Fibroblast of villous mesenchyme (primary cell): ENCODE measurements around the gene PHLDA2. TPM values are rescaled to one million over a fixed set of nuclear protein-coding genes. Genes with fewer than 3 reads are reported as not detected.

Source experiments
- DNase-seq: peaks from one replicate; pipeline ENCODE4 v3.0.0-alpha.2; 2010; ENCODE audit warnings: low read depth
- H3K4me3 ChIP-seq: 2 replicates; pipeline ENCODE4 v1.5.1; 2011; ENCODE audit warnings: low read depth, mild to moderate bottlenecking, low read length
- total RNA-seq: library from RNA; depleted of rRNA; stranded (reverse); fragments of >200 nt; gene quantifications from 2 replicates; pipeline ENCODE4 v1.2.3, GENCODE V29; 2012
- TF ChIP-seq, protein P1 (sequence below): IDR thresholded peaks from 2 replicates; pipeline ENCODE4 v1.5.1; 2012; ENCODE audit warnings: low read depth, mild to moderate bottlenecking, low read length; ENCODE audit not compliant: insufficient read depth

PHLDA2 gene
- total RNA-seq, 1 donor: 7.3 TPM

DNA sequence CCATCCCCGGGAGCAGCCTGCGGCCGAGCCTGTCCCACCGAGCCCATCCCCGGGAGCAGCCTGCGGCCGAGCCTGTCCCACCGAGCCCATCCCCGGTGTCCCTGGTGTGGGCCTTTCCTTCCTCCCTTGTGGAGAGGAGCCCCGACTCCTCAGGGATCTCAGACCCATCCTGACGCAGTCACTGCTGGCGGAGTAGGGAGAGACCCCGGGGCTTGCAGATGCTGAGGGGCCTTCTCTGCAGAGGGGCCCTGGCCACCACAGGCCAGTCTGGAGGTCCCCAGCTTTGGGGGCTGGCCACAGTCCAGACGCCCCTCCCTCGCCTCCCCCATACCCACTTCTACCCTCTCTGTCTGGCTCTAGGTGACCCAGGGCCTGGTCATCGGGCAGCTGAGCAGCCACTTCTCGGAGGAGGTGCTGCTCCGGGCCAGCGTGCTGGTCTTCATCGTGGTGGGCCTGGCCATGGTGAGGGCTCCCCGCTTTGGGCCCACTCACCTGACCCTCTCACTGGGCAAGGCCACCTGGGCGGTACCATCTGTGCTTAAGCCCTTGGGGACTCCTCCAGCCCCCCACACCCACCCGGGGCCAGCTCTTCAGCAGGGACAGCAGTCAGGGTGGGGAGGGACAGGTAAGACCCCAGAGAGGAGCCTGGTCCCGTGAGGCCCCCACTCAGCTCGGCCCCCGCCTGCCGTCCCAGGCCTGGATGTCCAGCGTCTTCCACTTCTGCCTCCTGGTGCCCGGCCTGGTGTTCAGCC is 7.3 kb downstream of the PHLDA2 start:
- TF ChIP-seq, protein P1, sequence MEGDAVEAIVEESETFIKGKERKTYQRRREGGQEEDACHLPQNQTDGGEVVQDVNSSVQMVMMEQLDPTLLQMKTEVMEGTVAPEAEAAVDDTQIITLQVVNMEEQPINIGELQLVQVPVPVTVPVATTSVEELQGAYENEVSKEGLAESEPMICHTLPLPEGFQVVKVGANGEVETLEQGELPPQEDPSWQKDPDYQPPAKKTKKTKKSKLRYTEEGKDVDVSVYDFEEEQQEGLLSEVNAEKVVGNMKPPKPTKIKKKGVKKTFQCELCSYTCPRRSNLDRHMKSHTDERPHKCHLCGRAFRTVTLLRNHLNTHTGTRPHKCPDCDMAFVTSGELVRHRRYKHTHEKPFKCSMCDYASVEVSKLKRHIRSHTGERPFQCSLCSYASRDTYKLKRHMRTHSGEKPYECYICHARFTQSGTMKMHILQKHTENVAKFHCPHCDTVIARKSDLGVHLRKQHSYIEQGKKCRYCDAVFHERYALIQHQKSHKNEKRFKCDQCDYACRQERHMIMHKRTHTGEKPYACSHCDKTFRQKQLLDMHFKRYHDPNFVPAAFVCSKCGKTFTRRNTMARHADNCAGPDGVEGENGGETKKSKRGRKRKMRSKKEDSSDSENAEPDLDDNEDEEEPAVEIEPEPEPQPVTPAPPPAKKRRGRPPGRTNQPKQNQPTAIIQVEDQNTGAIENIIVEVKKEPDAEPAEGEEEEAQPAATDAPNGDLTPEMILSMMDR: no peak
- H3K4me3 ChIP-seq: no peak overlapping the region

DNA sequence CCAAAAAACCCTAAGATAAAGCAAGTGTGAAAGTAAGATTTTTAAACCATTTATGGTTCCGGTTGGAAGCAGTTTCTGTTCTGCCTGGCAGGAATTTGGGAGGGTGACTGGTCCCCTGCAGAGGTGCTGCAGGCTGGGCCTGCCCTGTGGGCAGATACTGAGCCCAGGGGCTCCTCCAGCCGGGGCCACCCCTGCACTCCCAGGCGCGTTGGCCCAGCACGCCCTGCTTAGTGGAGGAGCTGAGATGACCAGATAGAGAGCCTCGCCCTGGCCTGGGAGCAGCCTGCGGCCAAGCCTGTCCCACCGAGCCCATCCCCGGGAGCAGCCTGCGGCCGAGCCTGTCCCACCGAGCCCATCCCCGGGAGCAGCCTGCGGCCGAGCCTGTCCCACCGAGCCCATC is 8.0 kb downstream of the PHLDA2 start:
- H3K4me3 ChIP-seq: no peak overlapping the region
- DNase-seq: no peak
- TF ChIP-seq, protein P1: no peak

More for the DNA sequence above, 7.3 kb downstream of the PHLDA2 start:
- no peak for DNase-seq

DNA sequence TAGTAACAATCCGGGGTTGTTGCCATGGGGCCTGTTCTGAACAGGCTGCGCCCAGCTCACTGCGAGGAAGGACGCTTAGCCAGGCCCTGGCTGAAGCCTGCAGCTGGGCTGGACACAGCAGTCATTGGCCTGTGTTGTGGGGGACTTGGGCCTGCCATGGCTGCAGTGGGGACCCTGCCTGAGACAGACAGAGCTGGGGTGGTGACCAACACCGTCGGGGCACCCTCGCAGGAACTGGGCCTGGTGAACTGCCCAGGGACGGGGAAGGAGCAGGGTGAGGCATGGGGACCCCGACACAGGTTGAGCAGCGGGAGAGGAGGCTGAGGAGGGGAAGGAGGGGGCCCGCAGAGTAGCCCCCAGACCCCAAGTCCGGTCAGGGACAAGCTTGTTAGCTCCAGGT is 8.9 kb downstream of the PHLDA2 start:
- H3K4me3 ChIP-seq: no peak overlapping the region
- no peak for DNase-seq
- TF ChIP-seq, protein P1: no peak

DNA sequence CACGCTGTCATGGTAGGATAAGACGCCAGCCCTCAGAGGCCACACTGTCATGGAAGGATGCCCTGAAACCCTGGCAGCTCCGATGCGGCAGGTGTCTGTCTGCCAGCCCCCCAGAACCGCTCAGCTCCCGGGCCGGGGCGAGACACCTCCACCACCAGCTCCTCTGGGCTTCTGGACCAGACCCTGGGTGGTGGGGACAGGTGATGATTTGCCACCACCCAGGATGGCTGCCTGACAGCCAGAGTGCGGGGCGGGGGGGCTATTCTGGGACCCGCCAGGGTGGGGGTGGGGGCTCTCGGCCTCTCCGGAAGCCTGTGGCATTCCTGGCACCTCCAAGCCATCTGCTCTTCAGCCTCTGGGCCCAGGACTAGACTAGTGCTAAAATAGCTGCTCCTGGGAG is 9.4 kb downstream of the PHLDA2 start:
- H3K4me3 ChIP-seq: no peak overlapping the region
- no peak for DNase-seq
- TF ChIP-seq, protein P1: no peak

DNA sequence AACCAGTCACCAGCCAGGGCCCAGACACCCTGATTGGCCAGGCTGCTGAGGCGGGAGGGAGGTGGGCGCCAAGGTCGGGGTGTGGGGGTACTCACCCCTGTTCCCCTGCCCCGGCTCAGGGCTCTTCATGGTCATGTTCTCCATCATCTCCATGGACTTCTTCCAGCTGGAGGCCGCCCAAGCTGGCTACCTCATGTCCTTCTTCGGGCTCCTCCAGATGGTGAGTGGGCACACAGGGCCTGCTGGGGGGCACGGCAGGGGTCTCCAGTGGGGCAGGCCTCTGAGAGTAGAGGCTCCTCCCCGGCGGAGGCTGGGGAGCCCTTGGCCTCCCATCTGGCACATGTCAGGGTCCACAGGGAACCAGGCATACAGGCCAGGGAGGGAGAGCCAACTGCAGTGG is 10.0 kb downstream of the PHLDA2 start:
- no peak for DNase-seq
- no peak overlapping the region for H3K4me3 ChIP-seq
- TF ChIP-seq, protein P1: no peak

DNA sequence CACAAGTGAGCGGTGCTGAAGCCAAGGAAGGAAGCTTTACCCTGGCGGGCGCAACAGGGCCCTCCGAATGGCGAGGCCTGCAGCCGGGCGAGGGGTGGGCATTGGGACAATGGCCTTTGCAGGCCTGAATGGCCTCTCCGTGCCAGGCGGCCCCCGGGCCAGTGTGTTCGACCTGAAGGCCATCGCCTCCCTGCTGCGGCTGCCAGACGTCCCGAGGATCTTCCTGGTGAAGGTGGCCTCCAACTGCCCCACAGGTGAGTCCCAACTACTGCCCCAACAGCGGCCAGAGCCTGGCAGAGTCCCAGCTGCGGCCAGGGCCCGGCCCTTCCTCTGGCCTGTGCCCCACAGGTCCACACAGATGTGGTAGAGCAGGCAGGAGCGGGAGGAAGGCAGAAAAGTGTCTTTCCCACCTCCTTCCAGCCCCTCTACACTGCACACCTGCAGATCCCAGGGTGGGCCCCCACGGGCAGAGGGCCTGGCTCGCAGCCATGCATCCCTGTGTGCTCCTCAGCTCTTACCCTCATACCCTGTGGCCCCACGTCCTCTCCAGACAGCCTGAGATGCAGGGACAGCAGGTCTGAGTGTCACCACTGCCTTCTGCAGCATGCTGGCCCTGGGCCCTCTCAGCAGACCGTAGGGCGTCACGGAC is 11.3 kb downstream of the PHLDA2 start:
- H3K4me3 ChIP-seq: no peak overlapping the region
- TF ChIP-seq, protein P1: no peak
- DNase-seq: no peak
